Hepatocyte (in vitro differentiated cells): Measurements from ENCODE around the gene PRDX3. TPM values are rescaled to one million over a fixed set of nuclear protein-coding genes. Genes with fewer than 3 reads are reported as not detected.

Source experiments
- DNase-seq: peaks from one replicate; pipeline ENCODE4 v3.0.0-alpha.2; 2016; ENCODE audit warnings: low spot score
- H2AFZ ChIP-seq: fragments of 200-600 bp; sonication (generic); 2 replicates; pipeline ENCODE4 v1.6.0; 2016; ENCODE audit warnings: antibody characterized with exemption, mild to moderate bottlenecking
- H3K27ac ChIP-seq: fragments of 200-600 bp; sonication (generic); 2 replicates; pipeline ENCODE4 v1.5.1; 2016; ENCODE audit warnings: mild to moderate bottlenecking
- H3K27me3 ChIP-seq: fragments of 200-600 bp; sonication (generic); 2 replicates; pipeline ENCODE4 v1.6.1; 2016
- H3K36me3 ChIP-seq: fragments of 200-600 bp; sonication (generic); replicated peaks from 2 replicates; pipeline ENCODE4 v1.5.1; 2016; ENCODE audit warnings: low read depth; ENCODE audit not compliant: insufficient read depth
- H3K4me1 ChIP-seq: fragments of 200-600 bp; sonication (generic); 2 replicates; pipeline ENCODE4 v1.5.1; 2016; ENCODE audit warnings: mild to moderate bottlenecking, moderate library complexity; ENCODE audit not compliant: insufficient read depth
- H3K4me2 ChIP-seq: fragments of 200-600 bp; sonication (generic); 2 replicates; pipeline ENCODE4 v1.6.0; 2016
- H3K4me3 ChIP-seq: fragments of 200-600 bp; sonication (generic); 2 replicates; pipeline ENCODE4 v1.5.1; 2016; ENCODE audit warnings: mild to moderate bottlenecking
- H3K79me2 ChIP-seq: fragments of 200-600 bp; sonication (generic); 2 replicates; pipeline ENCODE4 v1.6.0; 2017; ENCODE audit warnings: mild to moderate bottlenecking
- H3K9me2 ChIP-seq: fragments of 200-600 bp; sonication (generic); replicated peaks from 2 replicates; pipeline ENCODE4 v1.6.0; 2017; ENCODE audit warnings: mild to moderate bottlenecking; ENCODE audit not compliant: insufficient read depth
- H3K9me3 ChIP-seq: fragments of 200-600 bp; sonication (generic); 2 replicates; pipeline ENCODE4 v1.5.1; 2016; ENCODE audit warnings: low read depth, mild to moderate bottlenecking
- H4K20me1 ChIP-seq: fragments of 200-600 bp; sonication (generic); 2 replicates; pipeline ENCODE4 v1.6.0; 2016; ENCODE audit warnings: mild to moderate bottlenecking; ENCODE audit not compliant: insufficient read depth, poor library complexity, severe bottlenecking
- CTCF ChIP-seq: fragments of 200-600 bp; sonication (generic); IDR thresholded peaks from 2 replicates; pipeline ENCODE4 v1.5.1; 2016; ENCODE audit warnings: antibody characterized with exemption, mild to moderate bottlenecking; ENCODE audit not compliant: poor library complexity
- EZH2 ChIP-seq: fragments of 200-600 bp; sonication (generic); IDR thresholded peaks from 2 replicates; pipeline ENCODE4 v1.6.1; 2016; ENCODE audit warnings: antibody characterized with exemption, mild to moderate bottlenecking, borderline replicate concordance
- EZH2phosphoT487 ChIP-seq: fragments of 200-600 bp; sonication (generic); IDR thresholded peaks from one replicate; pipeline ENCODE4 v1.6.1; 2018; ENCODE audit warnings: antibody characterized with exemption, mild to moderate bottlenecking, low read depth, moderate library complexity; ENCODE audit not compliant: unreplicated experiment, severe bottlenecking
- WGBS: methylation state at CpG from one replicate; pipeline ENCODE4 v1.1.6; 2016; ENCODE audit warnings: low lambda C conversion rate; ENCODE audit errors: missing lambda C conversion rate; 5-methylcytosine and 5-hydroxymethylcytosine counted together
- polyA plus RNA-seq: library from polyadenylated mRNA; unstranded; fragments of >200 nt; fragmentation: Nextera tagmentation; extraction: Ambion mirVana; gene quantifications from 2 replicates; pipeline ENCODE4 v1.2.1, GENCODE V29; 2016
- total RNA-seq: library from RNA; depleted of rRNA; stranded (reverse); fragments of >200 nt; gene quantifications from 2 replicates; pipeline ENCODE4 v1.2.3, GENCODE V29; 2014

The PRDX3 gene
- total and polyA plus RNA-seq, 2 experiments from 2014 or later, result 294 to 333 TPM

GRCh38 chr10:119191881-119192280, 13.3 kb upstream of the PRDX3 start:
- no peak for TF ChIP-seq CTCF
- TF ChIP-seq EZH2phosphoT487, result no peak
- no peak for TF ChIP-seq EZH2
- 91% methylated on average over 4 of the region's 4 CpGs for WGBS
- no peak overlapping the region for H2AFZ ChIP-seq

GRCh38 chr10:119190954-119191785, 12.6 kb upstream of the PRDX3 start:
- Histone ChIP-seq H2AFZ (no peak overlapping the region), H3K79me2 (no peaks in the 10 kb centered on the region), H3K36me3 (no peaks in the 10 kb centered on the region), H3K4me2 (no peak overlapping the region), H3K4me3 (no peak overlapping the region), H4K20me1 (no peaks in the 10 kb centered on the region), H3K27me3 (no peaks in the 10 kb centered on the region), H3K9me3 (no peaks in the 10 kb centered on the region), H3K9me2 (no peaks in the 10 kb centered on the region), H3K27ac (no peak overlapping the region), H3K4me1 (no peaks in the 10 kb centered on the region)
- no peak for DNase-seq
- TF ChIP-seq CTCF, result no peak
- TF ChIP-seq EZH2, result no peak
- no peak for TF ChIP-seq EZH2phosphoT487
- WGBS, result 75% methylated on average over 5 of the region's 5 CpGs

More at GRCh38 chr10:119191881-119192280, 13.3 kb upstream of the PRDX3 start:
- H3K9me2 ChIP-seq, result no peaks in the 10 kb centered on the region
- no peaks in the 10 kb centered on the region for H4K20me1 ChIP-seq
- no peaks in the 10 kb centered on the region for H3K36me3 ChIP-seq
- no peak overlapping the region for H3K4me3 ChIP-seq
- no peak overlapping the region for H3K4me2 ChIP-seq
- H3K79me2 ChIP-seq, result no peaks in the 10 kb centered on the region
- H3K9me3 ChIP-seq, result no peaks in the 10 kb centered on the region
- no peaks in the 10 kb centered on the region for H3K27me3 ChIP-seq
- H3K4me1 ChIP-seq, result no peaks in the 10 kb centered on the region
- no peak for DNase-seq
- H3K27ac ChIP-seq, result no peak overlapping the region

- Histone ChIP-seq H3K4me1 (no peaks in the 10 kb centered on the region), H3K4me2 (no peak overlapping the region), H3K36me3 (no peaks in the 10 kb centered on the region), H3K79me2 (no peaks in the 10 kb centered on the region), H3K9me2 (no peaks in the 10 kb centered on the region), H4K20me1 (no peaks in the 10 kb centered on the region), H3K27me3 (no peaks in the 10 kb centered on the region), H3K4me3 (no peak overlapping the region), H2AFZ (no peak overlapping the region), H3K27ac (peak overlapping the region; percentile 63), H3K9me3 (no peaks in the 10 kb centered on the region)
- TF ChIP-seq EZH2phosphoT487 (no peak), CTCF (no peak), EZH2 (no peak)
- WGBS, result 66% methylated on average over 4 of the region's 4 CpGs
- DNase-seq, result peak; percentile 70
Measured at GRCh38 chr10:119190353-119190752, 11.7 kb upstream of the PRDX3 start.
